Spleen (tissue), 11 donors: ENCODE results near the gene GRPR. TPM values are rescaled to one million over a fixed set of nuclear protein-coding genes. Genes with fewer than 3 reads are reported as not detected.

Source experiments
- DNase-seq: peaks from one replicate; pipeline ENCODE4 v3.0.0-alpha.2; 2020
- H3K27ac ChIP-seq, 8 donors: fragments of 200-600 bp; sonication (generic) in 7 of 8; 1 replicate in 4 of 8; 2 replicates in 4 of 8; pipeline versions ENCODE4 v1.5.0 to v1.8.0; 2016 to 2021; ENCODE audit warnings: inconsistent platforms in 4 of 8, mild to moderate bottlenecking in 4 of 8, moderate library complexity in 1 of 8
- H3K27me3 ChIP-seq, 7 donors: fragments of 200-600 bp; sonication (generic) in 6 of 7; replicated peaks in 1 of 7; 1 replicate in 4 of 7; 2 replicates in 3 of 7; pipeline versions ENCODE4 v1.5.0 to v1.8.0; 2016 to 2021; ENCODE audit warnings: inconsistent platforms in 3 of 7, mild to moderate bottlenecking in 1 of 7
- H3K36me3 ChIP-seq, 6 donors: fragments of 200-600 bp; sonication (generic) in 5 of 6; 1 replicate in 4 of 6; 2 replicates in 2 of 6; pipeline versions ENCODE4 v1.5.0 to v1.8.0; 2016 to 2021; ENCODE audit warnings: inconsistent platforms in 2 of 6
- H3K4me1 ChIP-seq, 6 donors: fragments of 200-600 bp; sonication (generic) in 5 of 6; 1 replicate in 3 of 6; 2 replicates in 3 of 6; pipeline versions ENCODE4 v1.5.0 to v1.8.0; 2016 to 2021; ENCODE audit warnings: inconsistent platforms in 3 of 6
- H3K4me3 ChIP-seq, 8 donors: fragments of 200-600 bp; sonication (generic) in 7 of 8; 1 replicate in 4 of 8; 2 replicates in 4 of 8; pipeline versions ENCODE4 v1.5.0 to v1.8.0; 2016 to 2021; ENCODE audit warnings: inconsistent platforms in 4 of 8, mild to moderate bottlenecking in 4 of 8, moderate library complexity in 2 of 8
- H3K9me3 ChIP-seq, 8 donors: fragments of 200-600 bp; sonication (generic) in 7 of 8; 1 replicate in 4 of 8; 2 replicates in 4 of 8; pipeline versions ENCODE4 v1.5.0 to v1.8.0; 2016 to 2021; ENCODE audit warnings: inconsistent platforms in 4 of 8
- CTCF ChIP-seq, 11 experiments: fragments of 200-600 bp in 7 of 11; fragments of 450-650 bp in 4 of 11; sonication (generic) in 4 of 11; IDR thresholded peaks in 8 of 11; conservative IDR thresholded peaks in 3 of 11; 1 replicate in 7 of 11; 2 replicates in 4 of 11; pipeline versions ENCODE4 v1.4.0 to v1.8.0; 2016 to 2021; ENCODE audit warnings: antibody characterized with exemption in 11 of 11, inconsistent platforms in 4 of 11, mild to moderate bottlenecking in 1 of 11
- POLR2A ChIP-seq, 3 donors: fragments of 450-650 bp; IDR thresholded peaks; one replicate each; pipeline ENCODE4 v1.5.1; 2017; ENCODE audit warnings: antibody characterized with exemption in 3 of 3, mild to moderate bottlenecking in 1 of 3
- POLR2AphosphoS5 ChIP-seq, 3 donors: sonication (generic); formaldehyde crosslinking; IDR thresholded peaks; one replicate each; pipeline ENCODE4 v1.5.1; 2017; ENCODE audit warnings: antibody characterized with exemption in 3 of 3
- WGBS, 5 donors: extraction: QIAGEN DNeasy Blood & Tissue Kit in 3 of 5; methylation state at CpG; one replicate each; pipeline versions ENCODE4 v1.1.5 to v1.1.7; 2013 to 2018; 5-methylcytosine and 5-hydroxymethylcytosine counted together
- intact Hi-C: fragments of 100-400 bp; cut with DNase I; formaldehyde crosslinking; loops from one replicate; pipeline ENCODE4 v1.15.0; 2023; ENCODE audit warnings: low total_unique reads
- polyA plus RNA-seq, 3 donors: library from polyadenylated mRNA; stranded (reverse); fragments of 200-250 nt; gene quantifications; one replicate each; pipeline ENCODE4 v1.2.1, GENCODE V29; 2013
- total RNA-seq, 7 donors: library from RNA; depleted of rRNA in 3 of 7; stranded (reverse); fragments of >200 nt in 3 of 7; fragmentation: NEBNext Ultra II Directional in 4 of 7; extraction: Animal tissue kit (Norgen Biotek cat#: 25700) in 4 of 7; gene quantifications; one replicate each; pipeline versions ENCODE4 v1.1.0 to v1.2.1, GENCODE V29; 2016 to 2021
- donor health status: healthy with polysubstance abuse.
- donor health status: DM: no; HTN: no; CAD: no; lungs with moderate emphysema.
- donor health status: DM: no; HTN: no; CAD: no.
- donor health status: Bipolar disorder and iron deficiency.
- donor health status: healthy.
- donor health status: DM: no; HTN: no; CAD: no.
- donor health status: DM: yes; HTN: yes; CAD: no.

GRPR gene
- total and polyA plus RNA-seq, 10 donors: 0.06 to 0.47 (median 0.23) TPM; not detected in 6

- intact Hi-C loops: no loop called here
- no peaks in the 10 kb centered on the region for H3K36me3 ChIP-seq
- peaks cover 0 to 5% (median 0%) of the 10 kb centered on the region in 8 donors for H3K9me3 ChIP-seq
- H3K27ac ChIP-seq: no peak overlapping the region
- H3K4me3 ChIP-seq: no peak overlapping the region
- peaks cover 0 to 5% (median 0%) of the 10 kb centered on the region in 7 donors for H3K27me3 ChIP-seq
- DNase-seq: no peak
- no peaks in the 10 kb centered on the region for H3K4me1 ChIP-seq
- WGBS, 5 donors: 73 to 91% (median 87%) methylated on average over 4 to 5 of the region's 5 CpGs
- TF ChIP-seq POLR2AphosphoS5 (IDR thresholded peaks at IDR 0.05) (no peak), POLR2A (IDR thresholded peaks at IDR 0.05) (no peak), CTCF (IDR thresholded peaks at IDR 0.05 in 8 of 11, conservative IDR thresholded peaks at IDR 0.05 in 3 of 11) (no peak)
Measured at GRCh38 chrX:16162391-16162790, 39.0 kb downstream of the GRPR start.

- no peak for DNase-seq
- H3K4me3 ChIP-seq: no peak overlapping the region
- H3K4me1 ChIP-seq: no peaks in the 10 kb centered on the region
- peaks cover 0 to 5% (median 0%) of the 10 kb centered on the region in 8 donors for H3K9me3 ChIP-seq
- peaks cover 0 to 5% (median 0%) of the 10 kb centered on the region in 7 donors for H3K27me3 ChIP-seq
- no peaks in the 10 kb centered on the region for H3K36me3 ChIP-seq
- H3K27ac ChIP-seq: no peak overlapping the region
- TF ChIP-seq POLR2AphosphoS5 (IDR thresholded peaks at IDR 0.05) (no peak), POLR2A (IDR thresholded peaks at IDR 0.05) (no peak), CTCF (IDR thresholded peaks at IDR 0.05 in 8 of 11, conservative IDR thresholded peaks at IDR 0.05 in 3 of 11) (no peak)
- 74 to 87% (median 85%) methylated on average over 2 to 3 of the region's 3 CpGs for WGBS, 5 donors
- intact Hi-C loops: no loop called here
Measured at GRCh38 chrX:16164748-16165147, 41.4 kb downstream of the GRPR start.

GRCh38 chrX:16167181-16167580 lies 43.8 kb downstream of the GRPR start, which contains the start of gene MAGEB17:
MAGEB17 (plus strand) TSS chrX:16167481; CDS start chrX:16170383, 2,902 bp downstream.
- H3K4me3 ChIP-seq: no peak within 1 kb of the TSS
- DNase-seq: no peak
- H3K36me3 ChIP-seq: no peaks in the 10 kb centered on the region
- H3K9me3 ChIP-seq: peaks cover 0 to 5% (median 0%) of the 10 kb centered on the region in 8 donors
- no peaks in the 10 kb centered on the region for H3K4me1 ChIP-seq
- no peak within 1 kb of the TSS for H3K27ac ChIP-seq
- intact Hi-C loops: no loop called here
- TF ChIP-seq POLR2AphosphoS5 (IDR thresholded peaks at IDR 0.05) (no peak), POLR2A (IDR thresholded peaks at IDR 0.05) (no peak), CTCF (IDR thresholded peaks at IDR 0.05 in 8 of 11, conservative IDR thresholded peaks at IDR 0.05 in 3 of 11) (no peak)
- WGBS, 5 donors: 59 to 86% (median 75%) methylated on average over 5 of the region's 5 CpGs
- H3K27me3 ChIP-seq: peaks cover 0 to 7% (median 0%) of the 10 kb centered on the region in 7 donors

- no peaks in the 10 kb centered on the region for H3K9me3 ChIP-seq
- H3K36me3 ChIP-seq: no peaks in the 10 kb centered on the region
- no peak overlapping the region for H3K4me3 ChIP-seq
- TF ChIP-seq POLR2AphosphoS5 (IDR thresholded peaks at IDR 0.05) (no peak), CTCF (IDR thresholded peaks at IDR 0.05 in 8 of 11, conservative IDR thresholded peaks at IDR 0.05 in 3 of 11) (no peak), POLR2A (IDR thresholded peaks at IDR 0.05) (no peak)
- intact Hi-C loops: no loop called here
- no peak overlapping the region for H3K27ac ChIP-seq
- no peak for DNase-seq
- 92 to 100% (median 92%) methylated on average over 2 to 9 of the region's 9 CpGs for WGBS, 5 donors
- H3K4me1 ChIP-seq: no peaks in the 10 kb centered on the region
- peaks cover 0 to 7% (median 0%) of the 10 kb centered on the region in 7 donors for H3K27me3 ChIP-seq
Measured at GRCh38 chrX:16171039-16171438, 47.7 kb downstream of the GRPR start.
